Caco-2 (cell line): ENCODE measurements around the gene NLGN1. TPM values are rescaled to one million over a fixed set of nuclear protein-coding genes. Genes with fewer than 3 reads are reported as not detected.

Experiments
- BruUV-seq: library from RNA; stranded (reverse); fragments of 400-500 nt; replicated peaks from 2 replicates; lab custom pipeline; 2021; lab: Mats Ljungman, UMichigan
- CTCF ChIA-PET: fragments of 300-600 bp; sonication (Branson Sonifier 250); formaldehyde crosslinking; loops from one replicate; lab custom pipeline; 2022; ENCODE audit warnings: antibody characterized with exemption; lab: Charles Lee
- POLR2A ChIA-PET: fragments of 300-600 bp; sonication (Branson Sonifier 250); formaldehyde crosslinking; loops from one replicate; lab custom pipeline; 2022; ENCODE audit warnings: antibody characterized with exemption; lab: Charles Lee
- DNase-seq, 2 experiments: peaks; one replicate each; pipeline versions ENCODE4 v3.0.0 to v3.0.0-alpha.2; 2020 to 2022
- H3K27me3 ChIP-seq: replicated peaks from 2 replicates; pipeline ENCODE4 v1.6.0; 2011; ENCODE audit warnings: low read length; ENCODE audit not compliant: control insufficient read depth, insufficient read depth
- H3K36me3 ChIP-seq: 2 replicates; pipeline ENCODE4 v1.5.1; 2011; ENCODE audit warnings: low read length; ENCODE audit not compliant: control insufficient read depth, insufficient read depth
- H3K4me1 ChIP-seq: fragments of 250-450 bp; sonication (Bioruptor Pico); 2 replicates; pipeline ENCODE4 v1.5.1; 2020; ENCODE audit warnings: mild to moderate bottlenecking
- H3K4me3 ChIP-seq: 2 replicates; pipeline ENCODE4 v1.5.1; 2011; ENCODE audit warnings: low read depth, mild to moderate bottlenecking, control low read depth, low read length
- H3K9me3 ChIP-seq: fragments of 250-450 bp; sonication (Bioruptor Pico); 2 replicates; pipeline ENCODE4 v1.5.1; 2020; ENCODE audit warnings: mild to moderate bottlenecking, moderate library complexity
- H3K27ac Mint-ChIP-seq: one replicate; pipeline ENCODE4 v1.8.0; 2022; ENCODE audit warnings: mixed read lengths; ENCODE audit not compliant: unreplicated experiment
- H3K27me3 Mint-ChIP-seq: one replicate; pipeline ENCODE4 v1.8.0; 2022; ENCODE audit warnings: mixed read lengths; ENCODE audit not compliant: insufficient read depth, unreplicated experiment
- H3K36me3 Mint-ChIP-seq: one replicate; pipeline ENCODE4 v1.8.0; 2022; ENCODE audit warnings: mild to moderate bottlenecking, mixed read lengths; ENCODE audit not compliant: insufficient read depth, unreplicated experiment
- H3K4me1 Mint-ChIP-seq: one replicate; pipeline ENCODE4 v1.8.0; 2022; ENCODE audit warnings: low read depth, mixed read lengths; ENCODE audit not compliant: unreplicated experiment
- H3K4me3 Mint-ChIP-seq: one replicate; pipeline ENCODE4 v1.8.0; 2022; ENCODE audit warnings: mild to moderate bottlenecking, moderate library complexity, mixed read lengths; ENCODE audit not compliant: unreplicated experiment
- H3K9me3 Mint-ChIP-seq: one replicate; pipeline ENCODE4 v1.8.0; 2022; ENCODE audit warnings: mixed read lengths; ENCODE audit not compliant: unreplicated experiment
- CTCF ChIP-seq, 2 experiments: fragments of 200-600 bp in 1 of 2; IDR thresholded peaks; 1 replicate in 1 of 2; 2 replicates in 1 of 2; pipeline versions ENCODE4 v1.5.1 to v1.8.0; 2011 to 2022; ENCODE audit warnings: antibody characterized with exemption in 1 of 2, control low read depth in 1 of 2, inconsistent platforms in 1 of 2, low read depth in 1 of 2, low read length in 1 of 2, mild to moderate bottlenecking in 1 of 2, moderate library complexity in 1 of 2; ENCODE audit not compliant: insufficient read depth in 1 of 2, severe bottlenecking in 1 of 2, unreplicated experiment in 1 of 2
- intact Hi-C: fragments of 100-400 bp; cut with micrococcal nuclease; formaldehyde crosslinking; loops from one replicate; pipeline ENCODE4 v1.10.0; 2022; ENCODE audit not compliant: unreplicated experiment
- total RNA-seq: library from RNA; stranded (reverse); gene quantifications from 2 replicates; pipeline ENCODE4 v1.2.3, GENCODE V29; 2022

NLGN1 gene
- total RNA-seq, 1 experiment from 2014 or later, result not detected

- no peak for TF ChIP-seq CTCF (IDR thresholded peaks at IDR 0.05; ENCODE audit: insufficient read depth in 1 of 2, low read depth in 1 of 2, low read length in 1 of 2, severe bottlenecking in 1 of 2, unreplicated experiment in 1 of 2)
- Mint-ChIP-seq H3K4me3 (no peak overlapping the region), H3K36me3 (no peaks in the 10 kb centered on the region), H3K9me3 (no peaks in the 10 kb centered on the region), H3K27ac (no peak overlapping the region), H3K27me3 (peaks cover 3% of the 10 kb centered on the region), H3K4me1 (no peaks in the 10 kb centered on the region)
- Histone ChIP-seq H3K36me3 (no peaks in the 10 kb centered on the region), H3K4me1 (no peaks in the 10 kb centered on the region), H3K4me3 (no peak overlapping the region), H3K27me3 (no peaks in the 10 kb centered on the region), H3K9me3 (no peaks in the 10 kb centered on the region)
- BruUV-seq, result no TSS peak
- intact Hi-C loops, result loop anchor here (5.0 kb wide), 2 partner anchors 142 to 272 kb away; no protein-coding TSS in a partner anchor
- CTCF ChIA-PET, result no interaction called here
- DNase-seq, result no peak
- POLR2A ChIA-PET, result no interaction called here
These were observed 332.8 kb downstream of the NLGN1 start for GRCh38 chr3:173730391-173730790.

- Mint-ChIP-seq H3K4me3 (no peak overlapping the region), H3K27me3 (no peaks in the 10 kb centered on the region), H3K9me3 (no peaks in the 10 kb centered on the region), H3K27ac (no peak overlapping the region), H3K36me3 (no peaks in the 10 kb centered on the region), H3K4me1 (no peaks in the 10 kb centered on the region)
- TF ChIP-seq CTCF (IDR thresholded peaks at IDR 0.05; ENCODE audit: insufficient read depth in 1 of 2, low read depth in 1 of 2, low read length in 1 of 2, severe bottlenecking in 1 of 2, unreplicated experiment in 1 of 2), result no peak
- no peaks in the 10 kb centered on the region for H3K36me3 ChIP-seq
- H3K27me3 ChIP-seq, result no peaks in the 10 kb centered on the region
- no TSS peak for BruUV-seq
- no peak for DNase-seq
- H3K4me3 ChIP-seq, result no peak overlapping the region
- ChIA-PET CTCF (no interaction called here), POLR2A (no interaction called here)
- H3K9me3 ChIP-seq, result no peaks in the 10 kb centered on the region
- no peaks in the 10 kb centered on the region for H3K4me1 ChIP-seq
- intact Hi-C loops, result loop anchor here (5.0 kb wide), 2 partner anchors 140 to 270 kb away; no protein-coding TSS in a partner anchor
These were observed 334.7 kb downstream of the NLGN1 start for GRCh38 chr3:173732237-173732636.

GRCh38 chr3:173733029-173733652 is 335.6 kb downstream of the NLGN1 start:
- Mint-ChIP-seq H3K4me3 (no peak overlapping the region), H3K36me3 (no peaks in the 10 kb centered on the region), H3K27ac (no peak overlapping the region), H3K27me3 (no peaks in the 10 kb centered on the region), H3K9me3 (no peaks in the 10 kb centered on the region), H3K4me1 (no peaks in the 10 kb centered on the region)
- no peaks in the 10 kb centered on the region for H3K4me1 ChIP-seq
- no peaks in the 10 kb centered on the region for H3K9me3 ChIP-seq
- ChIA-PET POLR2A (no interaction called here), CTCF (no interaction called here)
- peak; percentile 38 to 48 for TF ChIP-seq CTCF (IDR thresholded peaks at IDR 0.05; ENCODE audit: insufficient read depth in 1 of 2, low read depth in 1 of 2, low read length in 1 of 2, severe bottlenecking in 1 of 2, unreplicated experiment in 1 of 2)
- H3K36me3 ChIP-seq, result no peaks in the 10 kb centered on the region
- peak in 1 of 2 experiments; percentile 20 for DNase-seq
- no TSS peak for BruUV-seq
- H3K4me3 ChIP-seq, result no peak overlapping the region
- H3K27me3 ChIP-seq, result no peaks in the 10 kb centered on the region
- intact Hi-C loops, result loop anchor here (5.0 kb wide), 2 partner anchors 139 to 269 kb away; no protein-coding TSS in a partner anchor
